ENCODE data around the gene DNAJB7. TPM values are rescaled to one million over a fixed set of nuclear protein-coding genes. Genes with fewer than 3 reads are reported as not detected.

DNAJB7 gene
- total RNA-seq, 1 experiment from 2014 or later: not detected

DNA sequence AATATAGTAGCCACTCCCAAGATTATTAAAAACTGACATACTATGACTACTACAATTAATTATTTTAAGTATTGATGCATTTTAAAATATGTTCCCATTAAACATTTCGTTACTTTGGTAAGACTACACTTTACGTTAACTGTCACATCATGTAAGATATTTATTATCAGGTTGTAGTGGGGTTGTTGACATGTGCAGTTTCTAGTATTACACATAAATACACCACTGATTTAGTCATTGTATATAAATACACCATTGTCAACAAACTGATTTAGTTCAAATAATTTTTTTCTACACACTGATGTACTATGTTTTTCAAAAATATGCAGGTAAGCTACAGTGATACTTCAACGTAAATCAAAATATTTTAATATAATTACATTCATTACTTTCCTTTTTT is 17.0 kb downstream of the DNAJB7 start:
- no peak for TF ChIP-seq CTCF (conservative IDR thresholded peaks at IDR 0.05)
- H2AK5ac ChIP-seq (ENCODE audit: insufficient read length, low read length): no peak overlapping the region
- no peak overlapping the region for H2BK15ac ChIP-seq (ENCODE audit: low read depth, low read length)
- no peaks in the 10 kb centered on the region for H3K4me1 Mint-ChIP-seq
- no peak overlapping the region for H2BK120ac ChIP-seq (ENCODE audit: low read depth, low read length, poor library complexity, severe bottlenecking)
- H3K36me3 Mint-ChIP-seq (ENCODE audit: insufficient read depth in 1 of 3, low read depth in 3 of 3): peaks cover 22 to 88% (median 72%) of the 10 kb centered on the region in 3 experiments; a peak in 6 of 7 replicates
- H4K8ac ChIP-seq (replicated peaks; ENCODE audit: insufficient read length, low read depth, low read length): no peak overlapping the region
- no peaks in the 10 kb centered on the region for H3K9me3 ChIP-seq (ENCODE audit: control insufficient read depth, low read depth, low read length)
- no peaks in the 10 kb centered on the region for H4K20me1 ChIP-seq (ENCODE audit: control insufficient read depth, insufficient read depth, insufficient read length)
- no peak overlapping the region for H3K27ac Mint-ChIP-seq
- H3K27me3 Mint-ChIP-seq (ENCODE audit: low read depth): no peaks in the 10 kb centered on the region
- no peak for DNase-seq
- no peaks in the 10 kb centered on the region for H3K79me2 ChIP-seq (ENCODE audit: insufficient read depth, low read length)
- H3K4ac ChIP-seq (ENCODE audit: low read depth, low read length): no peak overlapping the region
- no peak overlapping the region for H3K4me3 Mint-ChIP-seq
- no peak overlapping the region for H3K18ac ChIP-seq (ENCODE audit: insufficient read length, low read depth, low read length)
- H3K23me2 ChIP-seq (ENCODE audit: insufficient read length, low read depth, low read length, poor library complexity, severe bottlenecking): no peaks in the 10 kb centered on the region
- no peak overlapping the region for H2BK20ac ChIP-seq (ENCODE audit: low read depth, low read length, poor library complexity, severe bottlenecking)
- H3K27me3 ChIP-seq (ENCODE audit: insufficient read depth, low read length): no peaks in the 10 kb centered on the region
- H3K27ac ChIP-seq (ENCODE audit: insufficient read length, low read depth, low read length): no peak overlapping the region
- no CpG with 5 or more reads among the region's 3 CpGs for WGBS (ENCODE audit: extremely low coverage, insufficient read length, low lambda C conversion rate)
- no peak overlapping the region for H3K14ac ChIP-seq (ENCODE audit: insufficient read depth, low read length)
- no peak overlapping the region for H2BK12ac ChIP-seq (ENCODE audit: insufficient read length, low read depth, low read length)
- no peak overlapping the region for H4K5ac ChIP-seq (ENCODE audit: insufficient read length, low read depth, low read length)
- no peak overlapping the region for H3K9ac ChIP-seq (ENCODE audit: extremely low read depth, insufficient read length, low read length)
- H3K56ac ChIP-seq (ENCODE audit: insufficient read length, low read depth, low read length): no peak overlapping the region
- H3K23ac ChIP-seq (ENCODE audit: insufficient read length, low read depth, low read length): no peak overlapping the region
- H3K4me2 ChIP-seq (ENCODE audit: insufficient read depth, insufficient read length, low read length): no peak overlapping the region
- H3K4me1 ChIP-seq (ENCODE audit: insufficient read depth, low read length): no peaks in the 10 kb centered on the region
- no peak overlapping the region for H2AFZ ChIP-seq (ENCODE audit: low read length)
- H3K9me3 Mint-ChIP-seq: no peaks in the 10 kb centered on the region
- peaks cover 2% of the 10 kb centered on the region for H3K79me1 ChIP-seq (ENCODE audit: insufficient read depth, low read depth, low read length, poor library complexity, severe bottlenecking)
- no peak overlapping the region for H3T11ph ChIP-seq (ENCODE audit: low read length)
- H2BK5ac ChIP-seq (ENCODE audit: insufficient read length, low read length): no peak overlapping the region
- no peak overlapping the region for H4K91ac ChIP-seq (ENCODE audit: insufficient read length, low read depth, low read length)
